GM18498 (cell line): ENCODE data around the gene GMNN.
A peak's percentile ranks its signal among the peaks of the same experiment; 100 is the strongest.
"Not testable (repeated sequence)": the region's sequence is repeated elsewhere in the genome, so short reads cannot be mapped to it uniquely, and the experiment has no call there.

Experiments used
- ATAC-seq: cut with Tn5 transposase; IDR thresholded peaks from one replicate; pipeline ENCODE4 v1.9.1; 2021; ENCODE audit warnings: mild to moderate bottlenecking, moderate library complexity; ENCODE audit not compliant: unreplicated experiment

GMNN gene

GRCh38 chr6:24761193-24761835 is 13.4 kb upstream of the GMNN start:
- ATAC-seq = no peak

GRCh38 chr6:24761851-24762250 is 12.9 kb upstream of the GMNN start:
- no peak for ATAC-seq

- ATAC-seq = no peak
Observed at GRCh38 chr6:24763578-24763977, 11.2 kb upstream of the GMNN start.

- ATAC-seq = not testable (repeated sequence)
Observed at GRCh38 chr6:24764833-24765828, 9.6 kb upstream of the GMNN start.

- not testable (repeated sequence) for ATAC-seq
Observed at GRCh38 chr6:24765968-24766367, 8.8 kb upstream of the GMNN start.

DNA sequence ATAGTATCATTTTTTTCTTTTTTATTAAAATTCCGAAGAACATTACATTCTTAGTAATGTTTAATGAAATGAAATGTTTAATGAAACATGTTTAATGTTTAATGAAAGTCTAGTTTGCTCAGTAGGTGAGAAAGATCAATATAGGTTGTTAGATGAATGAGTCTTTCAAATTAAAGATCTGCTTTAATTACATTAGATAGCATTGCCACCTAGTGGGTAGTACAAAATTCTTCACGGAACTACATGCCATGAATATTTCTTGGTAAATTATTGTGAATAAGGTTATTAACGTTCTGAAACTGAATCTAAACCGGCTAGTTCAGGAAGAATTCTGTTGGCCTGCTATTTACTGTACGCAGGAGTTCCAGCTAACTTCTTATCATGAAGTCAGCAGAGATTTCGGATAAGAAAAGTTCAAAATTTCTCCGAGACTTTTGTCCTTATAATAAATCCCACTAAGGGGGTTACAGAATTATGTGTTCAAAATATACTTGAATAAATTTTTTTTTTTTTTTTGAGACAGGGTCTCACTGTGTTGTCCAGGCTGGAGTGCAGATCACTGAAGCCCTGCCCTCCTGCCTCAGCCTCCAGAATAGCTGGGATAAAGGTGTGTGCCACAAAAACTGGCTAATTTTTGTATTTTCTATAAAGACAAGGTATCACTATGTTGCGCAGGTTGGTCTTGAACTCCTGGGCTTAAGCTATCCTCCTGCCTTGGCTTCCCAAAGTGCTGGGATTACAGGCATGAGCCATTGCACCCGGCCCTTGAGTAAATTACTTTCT is 7.9 kb upstream of the GMNN start:
- no peak for ATAC-seq

- ATAC-seq = no peak
Observed at GRCh38 chr6:24768361-24768760, 6.4 kb upstream of the GMNN start.

- peak; percentile 5 for ATAC-seq
Observed at GRCh38 chr6:24775520-24776058, 852 bp downstream of the GMNN start.

DNA sequence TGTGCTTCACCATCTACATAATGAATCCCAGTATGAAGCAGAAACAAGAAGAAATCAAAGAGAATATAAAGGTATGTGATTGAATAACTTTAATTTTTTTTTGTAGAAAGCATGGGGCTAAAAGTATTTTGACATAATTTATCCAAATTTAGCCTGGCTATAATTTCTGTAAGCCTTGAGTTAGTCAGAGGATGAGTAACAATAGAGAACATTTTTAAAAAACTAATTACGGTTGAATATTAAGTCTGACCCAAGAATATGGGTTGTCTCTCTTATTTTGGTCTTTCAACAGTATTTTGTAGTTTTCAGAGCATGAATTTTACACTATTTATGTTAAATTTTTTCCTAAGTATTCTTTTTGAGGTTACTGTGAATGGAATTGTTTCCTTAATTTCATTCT is 2.5 kb downstream of the GMNN start:
- ATAC-seq = no peak

- no peak for ATAC-seq
Observed at GRCh38 chr6:24778121-24778520, 3.4 kb downstream of the GMNN start.

GRCh38 chr6:24778878-24779277 is 4.1 kb downstream of the GMNN start:
- no peak for ATAC-seq

DNA sequence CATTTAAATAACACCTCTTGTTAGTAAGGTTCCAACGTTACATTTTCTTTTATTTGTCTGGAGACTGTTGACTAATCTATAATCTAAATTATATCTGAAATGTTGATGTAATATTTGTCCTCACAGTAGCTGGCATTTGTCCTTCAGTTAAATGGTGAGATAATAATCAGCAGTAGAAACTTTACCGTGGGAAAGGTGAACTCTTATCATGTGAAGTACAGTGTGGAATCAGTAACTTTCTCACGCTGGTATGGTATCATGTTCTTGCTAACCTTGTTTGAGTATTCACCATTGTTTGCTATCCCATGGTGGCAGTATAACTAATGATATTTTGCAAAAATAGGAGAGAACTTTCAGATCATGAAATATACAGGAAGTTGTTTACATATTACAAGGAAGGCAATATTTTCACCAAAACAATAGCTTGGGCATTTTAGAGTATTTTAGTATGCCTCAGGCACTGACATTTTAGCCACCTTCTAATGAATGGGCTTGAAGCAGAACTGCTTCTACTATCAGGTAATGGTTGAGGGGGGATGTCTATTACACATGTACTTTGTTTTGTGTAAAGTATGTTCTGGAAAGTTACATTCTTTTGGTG is 4.8 kb downstream of the GMNN start:
- no peak for ATAC-seq

GRCh38 chr6:24780206-24780605 is 5.5 kb downstream of the GMNN start:
- ATAC-seq = no peak

DNA sequence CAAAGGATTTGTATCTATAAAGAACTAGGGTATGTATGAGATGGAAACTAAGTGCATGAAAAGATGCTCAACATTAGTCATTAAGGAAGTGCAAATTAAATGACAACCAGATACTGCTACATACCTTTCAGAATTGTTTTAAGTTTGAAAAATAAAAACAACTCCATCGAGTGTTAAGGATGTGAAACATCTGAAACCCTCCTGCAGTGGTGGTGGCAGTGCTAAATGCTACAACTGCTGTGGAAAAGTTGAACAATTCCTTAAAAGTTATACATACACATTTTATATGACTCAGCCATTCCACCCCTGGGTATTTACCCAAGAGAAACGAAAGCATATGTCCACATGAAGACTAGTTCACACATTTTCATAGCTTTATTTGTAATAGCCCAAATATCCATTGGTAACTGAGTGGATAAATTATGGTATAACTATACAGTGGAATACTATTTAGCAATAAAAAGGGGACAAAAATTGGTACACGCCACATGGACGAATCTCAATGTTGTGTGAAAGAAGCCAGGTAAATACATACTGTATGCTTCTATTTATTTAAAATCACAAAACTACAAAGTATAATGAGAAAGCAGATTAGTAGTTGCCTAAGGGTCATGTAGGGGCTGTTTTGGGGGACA is 13.4 kb downstream of the GMNN start:
- no peak for ATAC-seq

GRCh38 chr6:24795106-24795505 is 20.4 kb downstream of the GMNN start:
- ATAC-seq = no peak

DNA sequence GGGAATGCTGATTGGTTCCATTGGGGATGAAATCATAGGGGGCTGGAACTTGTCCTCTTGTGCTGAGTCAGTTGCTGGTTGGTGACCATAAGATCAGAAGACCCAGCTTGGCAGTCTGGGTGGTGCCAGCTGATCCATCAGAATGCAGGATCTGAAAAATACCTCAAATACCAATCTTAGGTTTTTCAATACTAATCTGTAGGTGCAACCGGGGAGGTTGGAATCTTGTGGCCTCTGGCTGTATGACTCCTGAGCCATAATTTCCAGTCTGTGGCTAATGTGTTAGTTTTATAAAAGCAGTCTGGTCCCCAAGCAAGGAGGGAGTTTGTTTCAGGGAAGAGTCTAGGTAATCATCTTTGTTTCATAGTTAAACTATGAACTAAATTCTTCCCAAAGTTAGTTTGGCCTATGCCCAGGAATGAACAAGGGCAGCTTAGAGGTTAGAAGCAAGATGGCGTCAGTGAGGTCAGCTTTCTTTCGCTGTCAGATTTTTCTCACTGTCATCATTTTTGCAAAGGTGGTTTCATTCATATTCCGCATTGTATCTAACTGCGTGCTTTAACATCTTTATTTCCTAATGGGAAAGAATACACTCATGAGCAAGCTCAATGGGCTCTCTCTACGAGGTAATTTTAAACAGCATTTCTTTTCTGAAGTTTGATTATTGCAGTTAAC is 22.0 kb downstream of the GMNN start:
- ATAC-seq = no peak

DNA sequence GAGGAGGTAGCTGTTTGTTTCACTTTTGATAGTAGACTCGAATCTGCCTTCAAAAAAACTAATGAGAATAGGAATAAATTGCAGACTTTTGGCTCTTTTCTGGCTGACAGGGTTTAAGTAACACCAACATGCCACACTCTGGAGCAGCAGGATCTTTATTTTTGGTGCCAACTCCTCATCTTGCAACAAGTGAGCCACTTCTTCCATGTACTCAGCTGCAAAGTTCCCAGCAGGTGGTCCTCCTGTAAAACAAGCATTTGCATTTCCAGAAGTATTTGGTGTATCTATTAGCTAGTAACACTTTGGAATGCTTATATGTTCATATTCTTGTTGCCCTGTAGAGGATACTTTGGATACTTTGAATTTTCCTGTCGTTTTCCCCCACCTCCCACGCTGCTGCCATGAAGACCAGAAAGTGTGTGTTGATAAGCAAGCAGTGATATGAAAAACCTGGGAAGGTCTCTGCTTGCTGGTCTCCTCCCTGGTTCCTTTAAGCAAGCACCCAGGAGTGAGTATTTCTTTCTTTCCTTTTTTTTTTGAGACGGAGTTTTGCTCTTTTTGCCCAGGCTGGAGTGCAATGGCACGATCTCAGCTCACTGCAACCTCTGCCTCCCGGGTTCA is 23.0 kb downstream of the GMNN start:
- no peak for ATAC-seq

DNA sequence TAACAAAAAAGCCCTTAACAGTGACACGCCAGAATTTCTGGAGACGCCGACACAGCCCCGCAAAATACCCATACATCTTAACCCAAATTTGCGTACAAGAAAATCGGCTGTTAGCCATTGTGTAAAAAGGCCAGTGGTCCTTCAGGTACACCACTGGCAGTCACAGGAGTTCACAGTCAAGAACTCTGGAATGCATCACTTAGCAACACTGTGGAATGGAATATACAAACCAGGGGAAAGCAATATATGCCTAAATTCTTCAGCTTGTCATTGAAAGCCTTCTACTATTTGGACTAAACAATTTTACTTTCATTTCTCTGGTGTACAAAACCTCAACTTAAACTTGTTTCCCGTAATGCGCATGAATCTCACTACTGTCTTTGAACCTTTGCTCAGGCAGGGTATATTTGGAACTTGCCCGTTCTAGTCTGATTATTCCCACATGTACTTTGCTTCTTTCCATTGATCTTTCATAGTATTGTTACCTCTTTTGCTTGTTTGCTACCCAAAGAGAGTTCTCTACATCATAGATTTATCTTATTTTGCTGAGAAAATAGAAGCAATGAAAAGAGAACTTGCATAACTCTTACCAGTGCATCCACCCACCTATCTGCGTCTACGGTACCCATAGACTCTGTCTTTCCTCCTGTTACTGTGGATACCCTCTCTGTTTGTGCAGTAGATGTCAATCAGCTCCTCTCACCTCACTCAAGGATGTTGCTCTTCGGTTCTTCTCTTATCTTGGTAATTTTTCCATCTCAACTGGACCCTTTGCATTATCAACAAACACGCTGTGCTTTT is 24.2 kb downstream of the GMNN start, which contains the start of gene ARMH2:
ARMH2 (minus strand) TSS at position 178 of the 801 bp plus-strand sequence; CDS start at position 118, 60 bp downstream.
- no peak for ATAC-seq
